Measurements from ENCODE around the gene GPR137C. TPM values are rescaled to one million over a fixed set of nuclear protein-coding genes. Genes with fewer than 3 reads are reported as not detected.

The GPR137C gene
- total RNA-seq, 6 experiments from 2014 or later, result 0.18 to 0.51 (median 0.20) TPM

DNA sequence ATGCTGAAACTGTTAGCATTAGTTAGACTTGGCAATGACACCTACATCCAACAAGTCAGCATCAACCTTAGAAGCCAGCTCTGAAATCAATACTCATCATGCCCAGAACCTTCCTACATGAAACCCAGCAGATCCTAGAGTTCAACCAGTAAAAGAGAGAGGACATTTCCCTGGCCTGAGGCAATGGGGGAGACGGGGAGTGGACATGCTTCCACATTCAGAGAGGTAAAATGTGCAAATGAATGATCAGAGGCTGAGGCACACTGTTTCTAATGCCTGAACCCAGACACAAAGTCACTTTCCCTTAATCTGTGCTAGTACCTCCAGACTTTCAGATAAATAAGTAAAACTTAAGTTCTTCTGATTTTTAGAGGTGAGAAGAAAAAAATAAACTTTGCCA, 108.2 kb downstream of the GPR137C start:
- H3K4me3 ChIP-seq, result no peak overlapping the region
- peaks cover 0 to 21% (median under 1%) of the 10 kb centered on the region in 4 donors for H3K36me3 ChIP-seq
- DNase-seq, result no peak
- no peak for TF ChIP-seq POLR2A (IDR thresholded peaks at IDR 0.05)
- TF ChIP-seq, protein P1, sequence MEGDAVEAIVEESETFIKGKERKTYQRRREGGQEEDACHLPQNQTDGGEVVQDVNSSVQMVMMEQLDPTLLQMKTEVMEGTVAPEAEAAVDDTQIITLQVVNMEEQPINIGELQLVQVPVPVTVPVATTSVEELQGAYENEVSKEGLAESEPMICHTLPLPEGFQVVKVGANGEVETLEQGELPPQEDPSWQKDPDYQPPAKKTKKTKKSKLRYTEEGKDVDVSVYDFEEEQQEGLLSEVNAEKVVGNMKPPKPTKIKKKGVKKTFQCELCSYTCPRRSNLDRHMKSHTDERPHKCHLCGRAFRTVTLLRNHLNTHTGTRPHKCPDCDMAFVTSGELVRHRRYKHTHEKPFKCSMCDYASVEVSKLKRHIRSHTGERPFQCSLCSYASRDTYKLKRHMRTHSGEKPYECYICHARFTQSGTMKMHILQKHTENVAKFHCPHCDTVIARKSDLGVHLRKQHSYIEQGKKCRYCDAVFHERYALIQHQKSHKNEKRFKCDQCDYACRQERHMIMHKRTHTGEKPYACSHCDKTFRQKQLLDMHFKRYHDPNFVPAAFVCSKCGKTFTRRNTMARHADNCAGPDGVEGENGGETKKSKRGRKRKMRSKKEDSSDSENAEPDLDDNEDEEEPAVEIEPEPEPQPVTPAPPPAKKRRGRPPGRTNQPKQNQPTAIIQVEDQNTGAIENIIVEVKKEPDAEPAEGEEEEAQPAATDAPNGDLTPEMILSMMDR (IDR thresholded peaks at IDR 0.05), result no peak
- H3K9me3 ChIP-seq, result no peaks in the 10 kb centered on the region
- no peak for ATAC-seq
- intact Hi-C loops (cut with DNase I), result no loop called here
- no peaks in the 10 kb centered on the region for H3K4me1 ChIP-seq
- no peaks in the 10 kb centered on the region for H3K27me3 ChIP-seq
- 89% methylated on average over 1 of the region's 1 CpG for WGBS (ENCODE audit: insufficient coverage, low coverage, low lambda C conversion rate, missing lambda C conversion rate)
- no peak overlapping the region for H3K27ac ChIP-seq

DNA sequence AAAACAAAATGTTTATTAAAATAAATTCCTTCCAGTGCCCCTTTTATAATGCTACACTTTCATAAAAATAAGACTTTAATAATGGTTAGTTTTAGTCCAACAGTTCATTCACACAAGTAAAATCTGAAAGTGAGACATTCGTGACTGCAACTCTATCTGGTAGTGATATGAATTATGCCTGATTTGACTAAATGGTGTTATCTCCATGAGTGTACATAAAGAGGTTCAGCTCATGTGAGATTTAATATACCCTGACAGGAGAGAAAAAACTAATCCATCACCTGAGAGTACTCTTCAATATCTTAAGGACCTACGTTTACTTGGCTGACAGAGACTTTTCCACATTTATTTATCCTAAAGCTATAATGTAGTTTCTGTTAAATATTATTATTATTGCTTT, 108.7 kb downstream of the GPR137C start:
- intact Hi-C loops (cut with DNase I), result no loop called here
- 100% methylated on average over 2 of the region's 2 CpGs for WGBS (ENCODE audit: insufficient coverage, low coverage, low lambda C conversion rate, missing lambda C conversion rate)
- Histone ChIP-seq H3K27ac (no peak overlapping the region), H3K4me1 (no peaks in the 10 kb centered on the region), H3K27me3 (no peaks in the 10 kb centered on the region), H3K36me3 (peaks cover 0 to 25% (median 2%) of the 10 kb centered on the region in 4 donors), H3K9me3 (no peaks in the 10 kb centered on the region), H3K4me3 (no peak overlapping the region)
- TF ChIP-seq POLR2A (IDR thresholded peaks at IDR 0.05), result no peak
- TF ChIP-seq, protein P1 (IDR thresholded peaks at IDR 0.05), result no peak
- no peak for ATAC-seq
- DNase-seq, result no peak

DNA sequence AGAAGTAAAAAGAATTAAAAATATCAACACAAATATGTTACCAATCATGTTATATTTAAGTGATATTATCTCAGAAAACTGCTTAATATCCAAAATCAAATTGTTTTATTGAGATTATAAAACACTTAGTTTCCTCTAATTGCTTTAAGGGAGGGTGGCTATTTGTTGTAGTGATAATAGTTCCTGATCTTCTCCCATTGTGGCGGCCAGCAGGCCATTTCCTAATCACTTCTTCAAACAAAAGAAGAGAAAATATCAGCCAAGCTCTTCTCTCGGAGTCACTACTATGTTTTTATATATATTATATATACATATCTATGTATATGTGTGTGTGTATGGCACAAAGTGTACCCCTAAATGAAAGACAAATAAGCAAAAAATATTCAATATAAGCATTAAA, 111.2 kb downstream of the GPR137C start:
- TF ChIP-seq, protein P1 (IDR thresholded peaks at IDR 0.05), result no peak
- no peak for TF ChIP-seq POLR2A (IDR thresholded peaks at IDR 0.05)
- Histone ChIP-seq H3K36me3 (peaks cover 0 to 19% (median 2%) of the 10 kb centered on the region in 4 donors), H3K9me3 (no peaks in the 10 kb centered on the region), H3K27ac (no peak overlapping the region), H3K4me1 (no peaks in the 10 kb centered on the region), H3K4me3 (no peak overlapping the region), H3K27me3 (no peaks in the 10 kb centered on the region)
- ATAC-seq (no peak), DNase-seq (no peak)
- WGBS (ENCODE audit: insufficient coverage, low coverage, low lambda C conversion rate, missing lambda C conversion rate), result 80% methylated on average over 2 of the region's 2 CpGs
- intact Hi-C loops (cut with DNase I), result no loop called here

DNA sequence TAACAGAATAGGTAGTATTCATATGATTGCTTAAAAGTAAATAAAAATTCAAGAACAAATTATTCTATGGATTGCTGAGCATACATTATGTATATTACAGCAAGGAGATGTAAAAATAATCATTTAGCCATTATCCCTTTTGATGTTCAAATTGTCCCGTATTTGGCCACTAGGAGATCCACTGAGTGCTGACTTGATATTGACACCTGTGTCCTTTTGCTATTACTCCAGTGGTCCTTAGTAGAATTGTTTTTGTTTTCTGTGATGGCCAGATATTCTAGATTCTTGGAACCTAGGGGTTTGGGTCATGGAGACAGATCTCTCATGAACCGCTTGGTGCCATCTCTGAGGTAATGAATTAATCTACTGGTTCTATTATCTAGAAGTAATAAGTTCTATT, 126.0 kb downstream of the GPR137C start:
- TF ChIP-seq, protein P1 (IDR thresholded peaks at IDR 0.05), result peak; percentile 16 to 40 (median 26)
- no peak for TF ChIP-seq POLR2A (IDR thresholded peaks at IDR 0.05)
- ATAC-seq (peak in 2 of 4 donors; percentile 15 to 37), DNase-seq (no peak)
- Histone ChIP-seq H3K4me1 (peaks cover 0 to 4% (median 0%) of the 10 kb centered on the region in 4 donors), H3K27ac (no peak overlapping the region), H3K4me3 (no peak overlapping the region), H3K9me3 (no peaks in the 10 kb centered on the region), H3K36me3 (peaks cover 0 to 28% (median 4%) of the 10 kb centered on the region in 4 donors), H3K27me3 (no peaks in the 10 kb centered on the region)
- WGBS (ENCODE audit: insufficient coverage, low coverage, low lambda C conversion rate, missing lambda C conversion rate), result 80% methylated on average over 2 of the region's 2 CpGs
- intact Hi-C loops (cut with DNase I), result no loop called here

Data from right lobe of liver (tissue), 6 donors.